GM12878 (cell line): ENCODE data around the gene DOP1A. TPM values are rescaled to one million over a fixed set of nuclear protein-coding genes. Genes with fewer than 3 reads are reported as not detected.

Experiments
- ATAC-seq: fragments of 200-7000 bp; cut with Tn5 transposase; 3 replicates; pipeline ENCODE4 v1.9.1; 2020; ENCODE audit warnings: mild to moderate bottlenecking, moderate library complexity
- BruUV-seq: library from RNA; stranded (reverse); fragments of 400-500 nt; replicated peaks from 2 replicates; lab custom pipeline; 2021; lab: Mats Ljungman, UMichigan
- CTCF ChIA-PET: fragments of 300-600 bp; sonication (Branson Sonifier 250); formaldehyde crosslinking; extraction: SDS; loops from one replicate; lab custom pipeline; 2021; ENCODE audit warnings: inconsistent platforms; lab: Yijun Ruan, JAX
- POLR2A ChIA-PET: fragments of 350-600 bp; formaldehyde crosslinking; extraction: SDS; loops from one replicate; lab custom pipeline; 2021; ENCODE audit warnings: inconsistent platforms; lab: Charles Lee
- RAD21 ChIA-PET: fragments of 300-600 bp; sonication (Branson Sonifier 250); formaldehyde crosslinking; loops from one replicate; lab custom pipeline; 2023; ENCODE audit warnings: antibody characterized with exemption; ENCODE audit not compliant: unreplicated experiment; lab: Charles Lee
- SMC1A ChIA-PET: fragments of 300-600 bp; sonication (Branson Sonifier 250); formaldehyde crosslinking; loops from one replicate; lab custom pipeline; 2023; ENCODE audit not compliant: unreplicated experiment, uncharacterized antibody; lab: Charles Lee
- DNase-seq: peaks from one replicate; pipeline ENCODE4 v3.0.0-alpha.2; 2011; ENCODE audit warnings: low read depth, low spot score
- FAIRE-seq: peaks from 3 replicates; lab custom pipeline; 2011; peaks lifted over from hg19 to GRCh38; lab: Jason Lieb, UNC
- H2AFZ ChIP-seq: 2 replicates; pipeline ENCODE4 v1.6.0; 2011; ENCODE audit warnings: low read depth, low read length, control low read depth; ENCODE audit not compliant: control insufficient read depth
- H3K27ac ChIP-seq: 2 replicates; pipeline ENCODE4 v1.5.1; 2011; ENCODE audit warnings: control low read depth; ENCODE audit not compliant: control insufficient read depth, insufficient read depth
- H3K27me3 ChIP-seq, 2 experiments: replicated peaks in 1 of 2; 2 replicates each; pipeline versions ENCODE4 v1.6.0 to v1.6.1; 2011; ENCODE audit warnings: low read length in 1 of 2; ENCODE audit not compliant: control insufficient read depth in 2 of 2, insufficient read depth in 2 of 2
- H3K36me3 ChIP-seq, 2 experiments: 2 replicates each; pipeline ENCODE4 v1.5.1; 2011; ENCODE audit warnings: low read length in 1 of 2; ENCODE audit not compliant: control insufficient read depth in 2 of 2, insufficient read depth in 2 of 2
- H3K4me1 ChIP-seq: 2 replicates; pipeline ENCODE4 v1.6.1; 2011; ENCODE audit warnings: mild to moderate bottlenecking, low read length, moderate library complexity, mixed read lengths; ENCODE audit not compliant: control insufficient read depth, insufficient read depth
- H3K4me2 ChIP-seq: 2 replicates; pipeline ENCODE4 v1.6.0; 2011; ENCODE audit warnings: control low read depth; ENCODE audit not compliant: control insufficient read depth, insufficient read depth
- H3K4me3 ChIP-seq: fragments of 200-600 bp; sonication (generic); 2 replicates; pipeline ENCODE4 v1.5.1; 2016
- H3K79me2 ChIP-seq: 2 replicates; pipeline ENCODE4 v1.6.0; 2011; ENCODE audit warnings: low read length; ENCODE audit not compliant: control insufficient read depth, insufficient read depth
- H3K9ac ChIP-seq: 2 replicates; pipeline ENCODE4 v1.8.0; 2011; ENCODE audit warnings: low read length, control low read depth, mixed read lengths; ENCODE audit not compliant: control insufficient read depth, insufficient read depth
- H3K9me3 ChIP-seq: replicated peaks from 3 replicates; pipeline ENCODE4 v1.5.1; 2011; ENCODE audit warnings: mild to moderate bottlenecking, low read length; ENCODE audit not compliant: control insufficient read depth, insufficient read depth
- H4K20me1 ChIP-seq: 2 replicates; pipeline ENCODE4 v1.6.0; 2011; ENCODE audit not compliant: control insufficient read depth, insufficient read depth
- ASH2L ChIP-seq: fragments of 300-600, 200-600 bp; sonication (generic); IDR thresholded peaks from 2 replicates; pipeline ENCODE4 v1.6.1; 2017; ENCODE audit warnings: low read depth, mild to moderate bottlenecking, borderline replicate concordance
- BACH1 ChIP-seq: fragments of 450-650 bp; IDR thresholded peaks from 2 replicates; pipeline ENCODE4 v1.6.1; 2017; ENCODE audit warnings: mild to moderate bottlenecking, borderline replicate concordance
- CTCF ChIP-seq, 3 experiments: IDR thresholded peaks in 2 of 3; conservative IDR thresholded peaks in 1 of 3; 2 replicates each; pipeline ENCODE4 v1.5.1; 2011; ENCODE audit warnings: low read depth in 3 of 3, low read length in 3 of 3, mild to moderate bottlenecking in 3 of 3, control low read depth in 2 of 3, moderate library complexity in 2 of 3, inconsistent platforms in 1 of 3, mixed read lengths in 1 of 3; ENCODE audit not compliant: control insufficient read depth in 2 of 3, insufficient read depth in 1 of 3; ENCODE audit errors: extremely low read depth in 1 of 3
- HDAC6 ChIP-seq: fragments of 200-600 bp; sonication (generic); IDR thresholded peaks from one replicate; pipeline ENCODE4 v1.8.0; 2017; ENCODE audit warnings: antibody characterized with exemption; ENCODE audit not compliant: unreplicated experiment
- POU2F2 ChIP-seq: IDR thresholded peaks from 3 replicates; pipeline ENCODE4 v1.6.1; 2011; ENCODE audit warnings: low read depth, mild to moderate bottlenecking, low read length, borderline replicate concordance
- RAD51 ChIP-seq: fragments of 450-650 bp; IDR thresholded peaks from 2 replicates; pipeline ENCODE4 v1.6.1; 2016; ENCODE audit warnings: moderate library complexity, mild to moderate bottlenecking, inconsistent platforms
- RCOR1 ChIP-seq: conservative IDR thresholded peaks from 2 replicates; pipeline ENCODE4 v1.6.1; 2012; ENCODE audit warnings: low read depth, low read length, improper control_type of control experiment
- SIX5 ChIP-seq: IDR thresholded peaks from 2 replicates; pipeline ENCODE4 v1.6.1; 2011; ENCODE audit warnings: mild to moderate bottlenecking, low read depth, low read length, moderate library complexity; ENCODE audit not compliant: severe bottlenecking
- SMAD5 ChIP-seq: IDR thresholded peaks from 2 replicates; pipeline ENCODE4 v1.6.1; 2016; ENCODE audit warnings: antibody characterized with exemption, low read depth
- ZNF592 ChIP-seq: fragments of 450-650 bp; IDR thresholded peaks from 2 replicates; pipeline ENCODE4 v1.6.1; 2017; ENCODE audit warnings: mild to moderate bottlenecking, moderate library complexity
- ZSCAN29 ChIP-seq: fragments of 450-650 bp; IDR thresholded peaks from 2 replicates; pipeline ENCODE4 v1.6.1; 2017; ENCODE audit warnings: mild to moderate bottlenecking, moderate library complexity
- WGBS: methylation state at CpG from one replicate; pipeline ENCODE4 v1.1.6; 2016; ENCODE audit warnings: low lambda C conversion rate; ENCODE audit not compliant: insufficient replicate concordance, insufficient coverage; ENCODE audit errors: missing lambda C conversion rate; 5-methylcytosine and 5-hydroxymethylcytosine counted together
- in situ Hi-C: fragments of 300-500 bp; cut with MboI; formaldehyde crosslinking; loops from 9 replicates; pipeline ENCODE4 v1.14.3; 2018; ENCODE audit warnings: mixed read lengths
- intact Hi-C: fragments of 100-400 bp; cut with micrococcal nuclease; formaldehyde crosslinking; loops from one replicate; pipeline ENCODE4 v1.14.2; 2022; ENCODE audit not compliant: unreplicated experiment
- polyA plus RNA-seq, 11 experiments: library from polyadenylated mRNA; depleted of rRNA in 4 of 11; unstranded in 6 of 11; stranded (reverse) in 5 of 11; fragments of >200 nt; fragmentation: Nextera tagmentation in 4 of 11; fragmentation: Illumina TruSeq in 1 of 11; extraction: Ambion mirVana in 4 of 11; extraction: Trizol in 1 of 11; gene quantifications; 1 replicate in 1 of 11; 2 replicates in 10 of 11; pipeline versions ENCODE4 v1.2.1 to v1.2.3, GENCODE V29; 2011 to 2016; ENCODE audit warnings: inconsistent platforms in 2 of 11, missing spikeins in 2 of 11, low read depth in 1 of 11
- total RNA-seq, 4 experiments: library from RNA; depleted of rRNA in 3 of 4; stranded (reverse); fragments of >200 nt in 3 of 4; fragmentation: Illumina TruSeq in 1 of 4; extraction: Trizol in 1 of 4; gene quantifications; 2 replicates each; pipeline versions ENCODE4 v1.2.1 to v1.2.3, GENCODE V29; 2013 to 2021
- TF ChIP-seq, protein P1 (sequence below): IDR thresholded peaks from 2 replicates; pipeline ENCODE4 v1.6.1; 2011; ENCODE audit warnings: low read depth, mild to moderate bottlenecking, low read length, moderate library complexity, borderline replicate concordance; ENCODE audit errors: extremely low read depth

The DOP1A gene
- total and polyA plus RNA-seq, 10 of the 15 experiments (the other 5 are each of a cell fraction or from before 2014, with no cell fraction given) = 1.9 to 22.9 (median 10.3) TPM

DNA sequence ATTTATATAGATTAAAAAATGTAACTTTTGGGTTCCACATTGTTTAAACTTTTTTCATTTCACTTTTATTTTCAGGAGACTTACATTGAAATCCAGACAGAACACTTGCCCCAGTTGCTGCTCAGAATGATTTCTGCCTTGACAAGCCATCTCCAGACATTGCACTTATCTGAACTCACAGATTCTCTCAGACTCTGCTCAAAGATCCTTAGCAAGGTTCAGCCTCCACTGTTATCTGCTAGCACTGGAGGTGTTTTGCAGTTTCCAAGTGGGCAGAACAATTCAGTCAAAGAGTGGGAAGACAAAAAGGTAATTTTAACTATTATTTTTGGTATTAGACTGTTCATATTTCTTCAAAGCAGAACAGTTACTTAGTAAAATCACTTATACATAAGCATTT, 58.0 kb downstream of the DOP1A start:
- POLR2A ChIA-PET = no interaction called here
- no peak overlapping the region for H3K4me2 ChIP-seq
- CTCF ChIA-PET = no interaction called here
- H3K9ac ChIP-seq = no peak overlapping the region
- H3K79me2 ChIP-seq = no peaks in the 10 kb centered on the region
- H3K36me3 ChIP-seq = peaks cover 7 to 33% of the 10 kb centered on the region in 2 experiments
- intact Hi-C loops = no loop called here
- no peak for FAIRE-seq
- no peak for ATAC-seq
- no peaks in the 10 kb centered on the region for H3K4me1 ChIP-seq
- DNase-seq = no peak
- H2AFZ ChIP-seq = no peak overlapping the region
- H3K27ac ChIP-seq = no peak overlapping the region
- no peaks in the 10 kb centered on the region for H3K9me3 ChIP-seq
- no TSS peak for BruUV-seq
- H4K20me1 ChIP-seq = no peaks in the 10 kb centered on the region
- RAD21 ChIA-PET = no interaction called here
- H3K27me3 ChIP-seq = no peaks in the 10 kb centered on the region
- in situ Hi-C loops = no loop called here
- SMC1A ChIA-PET = interaction anchor here (1.3 kb wide), 1 partner anchor 55 kb away, joined by 5 read pairs; no protein-coding TSS in a partner anchor
- TF ChIP-seq SMAD5 (no peak), ZSCAN29 (no peak), RCOR1 (no peak), HDAC6 (no peak), CTCF (IDR thresholded peaks at IDR 0.05 in 2 of 3, conservative IDR thresholded peaks at IDR 0.05 in 1 of 3; ENCODE audit: control insufficient read depth in 2 of 3, extremely low read depth in 1 of 3, insufficient read depth in 1 of 3, low read depth in 3 of 3, low read length in 3 of 3) (no peak)
- H3K4me3 ChIP-seq = no peak overlapping the region

GRCh38 chr6:83126223-83126622, 58.8 kb downstream of the DOP1A start:
- H2AFZ ChIP-seq = no peak overlapping the region
- no peak overlapping the region for H3K4me2 ChIP-seq
- H3K9me3 ChIP-seq = no peaks in the 10 kb centered on the region
- SMC1A ChIA-PET = interaction anchor here (1.0 to 1.3 kb wide), 2 partner anchors 56 to 92 kb away, joined by 3 to 5 read pairs; no protein-coding TSS in a partner anchor
- intact Hi-C loops = no loop called here
- FAIRE-seq (no peak), DNase-seq (no peak), ATAC-seq (no peak)
- H3K4me1 ChIP-seq = no peaks in the 10 kb centered on the region
- POLR2A ChIA-PET = no interaction called here
- H3K27ac ChIP-seq = no peak overlapping the region
- CTCF ChIA-PET = interaction anchor here (1.5 kb wide), 1 partner anchor 60 kb away, joined by 3 read pairs; no protein-coding TSS in a partner anchor
- H3K79me2 ChIP-seq = no peaks in the 10 kb centered on the region
- BruUV-seq = no TSS peak
- H3K4me3 ChIP-seq = no peak overlapping the region
- H3K9ac ChIP-seq = no peak overlapping the region
- no peaks in the 10 kb centered on the region for H3K27me3 ChIP-seq
- no peaks in the 10 kb centered on the region for H4K20me1 ChIP-seq
- RAD21 ChIA-PET = no interaction called here
- in situ Hi-C loops = no loop called here
- 100% methylated on average over 2 of the region's 2 CpGs for WGBS
- H3K36me3 ChIP-seq = peaks cover 7 to 31% of the 10 kb centered on the region in 2 experiments
- TF ChIP-seq RAD51 = no peak
- TF ChIP-seq ZNF592 = no peak
- no peak for TF ChIP-seq POU2F2
- TF ChIP-seq, protein P1, sequence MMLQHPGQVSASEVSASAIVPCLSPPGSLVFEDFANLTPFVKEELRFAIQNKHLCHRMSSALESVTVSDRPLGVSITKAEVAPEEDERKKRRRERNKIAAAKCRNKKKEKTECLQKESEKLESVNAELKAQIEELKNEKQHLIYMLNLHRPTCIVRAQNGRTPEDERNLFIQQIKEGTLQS = no peak
- no peak for TF ChIP-seq ASH2L
- no peak for TF ChIP-seq BACH1
- no peak for TF ChIP-seq SIX5
